OCI-LY7 (cell line): ENCODE measurements around the gene TMEM186. TPM values are rescaled to one million over a fixed set of nuclear protein-coding genes. Genes with fewer than 3 reads are reported as not detected.
"Not testable (repeated sequence)": the region's sequence is repeated elsewhere in the genome, so short reads cannot be mapped to it uniquely, and the experiment has no call there.

ENCODE experiments used
- BruUV-seq: library from RNA; stranded (reverse); fragments of 400-500 nt; replicated peaks from 2 replicates; lab custom pipeline; 2021; lab: Mats Ljungman, UMichigan
- CTCF ChIA-PET: fragments of 300-600 bp; sonication (Branson Sonifier 250); formaldehyde crosslinking; loops from one replicate; lab custom pipeline; 2022; ENCODE audit warnings: antibody characterized with exemption; ENCODE audit not compliant: unreplicated experiment; lab: Charles Lee
- POLR2A ChIA-PET: fragments of 300-600 bp; sonication (Branson Sonifier 250); formaldehyde crosslinking; loops from one replicate; lab custom pipeline; 2022; ENCODE audit warnings: antibody characterized with exemption; lab: Charles Lee
- DNase-seq: peaks from one replicate; pipeline ENCODE4 v3.0.0-alpha.2; 2015; ENCODE audit warnings: low spot score
- H2AFZ ChIP-seq: fragments of 200-600 bp; sonication (generic), shearing (Covaris generic); 2 replicates; pipeline ENCODE4 v1.6.1; 2014; ENCODE audit warnings: mild to moderate bottlenecking, antibody characterized with exemption, low read length, moderate library complexity
- H3K27ac ChIP-seq: fragments of 200-600 bp; sonication (generic); 2 replicates; pipeline ENCODE4 v1.5.1; 2014; ENCODE audit warnings: mixed run types, low read depth, mild to moderate bottlenecking, moderate library complexity, low read length, inconsistent platforms; ENCODE audit not compliant: poor library complexity, severe bottlenecking
- H3K36me3 ChIP-seq: fragments of 200-600 bp; sonication (generic); 2 replicates; pipeline ENCODE4 v1.6.1; 2014; ENCODE audit warnings: mild to moderate bottlenecking, antibody characterized with exemption, low read length, moderate library complexity, mixed read lengths; ENCODE audit not compliant: insufficient read depth
- H3K4me1 ChIP-seq: fragments of 200-600 bp; sonication (generic); 2 replicates; pipeline ENCODE4 v1.5.1; 2014; ENCODE audit warnings: mild to moderate bottlenecking, low read length; ENCODE audit not compliant: insufficient read depth, poor library complexity, severe bottlenecking
- H3K4me2 ChIP-seq: fragments of 200-600 bp; sonication (generic); 2 replicates; pipeline ENCODE4 v1.6.1; 2014; ENCODE audit warnings: mild to moderate bottlenecking, low read length
- H3K4me3 ChIP-seq: fragments of 200-600 bp; sonication (generic); 2 replicates; pipeline ENCODE4 v1.5.1; 2014; ENCODE audit warnings: mild to moderate bottlenecking, low read depth, low read length; ENCODE audit not compliant: poor library complexity, severe bottlenecking
- H3K79me2 ChIP-seq: fragments of 200-600 bp; sonication (generic); 2 replicates; pipeline ENCODE4 v1.6.1; 2016; ENCODE audit warnings: low read depth, mild to moderate bottlenecking, low read length, moderate library complexity, mixed read lengths; ENCODE audit not compliant: insufficient read depth
- H3K9me2 ChIP-seq: fragments of 200-600 bp; sonication (generic); 2 replicates; pipeline ENCODE4 v1.6.1; 2016; ENCODE audit warnings: mild to moderate bottlenecking, low read length, mixed read lengths; ENCODE audit not compliant: insufficient read depth
- H3K9me3 ChIP-seq: fragments of 200-600 bp; sonication (generic); 2 replicates; pipeline ENCODE4 v1.6.1; 2014; ENCODE audit warnings: mild to moderate bottlenecking, mixed run types, low read length, mixed read lengths
- H4K20me1 ChIP-seq: fragments of 200-600 bp; sonication (generic); 2 replicates; pipeline ENCODE4 v1.6.1; 2014; ENCODE audit warnings: mild to moderate bottlenecking, antibody characterized with exemption, low read length, moderate library complexity, mixed read lengths; ENCODE audit not compliant: insufficient read depth
- EZH2phosphoT487 ChIP-seq: fragments of 200-600 bp; sonication (generic); IDR thresholded peaks from 2 replicates; pipeline ENCODE4 v1.6.1; 2018; ENCODE audit warnings: low read depth, borderline replicate concordance, mild to moderate bottlenecking, mixed run types, antibody characterized with exemption, low read length, moderate library complexity, mixed read lengths
- intact Hi-C: fragments of 100-400 bp; cut with micrococcal nuclease; formaldehyde crosslinking; loops from one replicate; pipeline ENCODE4 v1.10.0; 2022; ENCODE audit not compliant: unreplicated experiment
- total RNA-seq, 2 experiments: library from RNA; depleted of rRNA in 1 of 2; stranded (reverse); fragments of >200 nt in 1 of 2; shearing (Covaris generic) in 1 of 2; gene quantifications; 2 replicates each; pipeline ENCODE4 v1.2.3, GENCODE V29; 2014 to 2022
- TF ChIP-seq, protein P1 (sequence below): fragments of 200-600 bp; sonication (generic); conservative IDR thresholded peaks from 2 replicates; pipeline ENCODE4 v1.5.1; 2014; ENCODE audit warnings: mild to moderate bottlenecking, antibody characterized with exemption, low read length, moderate library complexity, mixed read lengths

TMEM186 gene
- total RNA-seq, 2 experiments from 2014 or later = 11.7 to 18.1 TPM

DNA sequence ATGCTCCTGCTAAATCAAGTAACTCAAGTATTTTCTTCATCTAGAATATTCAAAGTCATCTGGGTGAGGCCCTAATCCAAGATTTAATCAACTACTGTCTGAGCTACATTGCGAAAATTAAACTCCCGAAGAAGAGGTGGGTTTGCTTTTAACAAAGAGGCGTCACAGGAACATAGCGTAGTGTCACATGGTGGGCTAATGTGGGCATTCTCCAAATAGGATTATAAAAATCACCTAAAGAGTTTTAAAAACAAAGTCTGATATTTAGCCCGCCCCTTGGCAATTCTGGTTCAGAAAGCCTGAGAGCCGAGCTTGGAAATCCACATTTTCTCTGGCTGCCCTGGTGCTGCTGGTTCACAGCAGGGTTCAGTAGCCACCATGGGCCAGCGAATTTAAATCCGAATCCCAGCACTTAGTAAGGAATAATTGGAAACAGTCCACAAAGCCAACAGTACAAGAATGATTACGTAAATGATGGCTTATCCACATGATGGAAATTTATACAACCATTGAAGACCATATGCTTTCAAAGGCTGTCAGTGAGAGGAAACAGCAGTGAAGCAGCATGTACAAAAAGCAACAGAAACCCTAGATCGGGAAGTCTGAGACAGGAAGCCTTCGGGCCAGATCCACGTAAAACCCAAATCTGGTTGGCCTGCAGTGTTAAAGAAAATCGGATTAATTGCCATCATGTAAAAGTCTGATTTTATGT is 9.0 kb upstream of the TMEM186 start:
- ChIA-PET POLR2A (interaction anchor here (0.6 kb wide), 1 partner anchor 34 kb away, joined by 3 read pairs; no protein-coding TSS in a partner anchor), CTCF (no interaction called here)
- H2AFZ ChIP-seq = no peak overlapping the region
- peaks cover 16% of the 10 kb centered on the region; the same call in 1 of the 2 replicates for H3K79me2 ChIP-seq
- intact Hi-C loops = no loop called here
- H4K20me1 ChIP-seq = no peaks in the 10 kb centered on the region
- H3K27ac ChIP-seq = no peak overlapping the region
- no peaks in the 10 kb centered on the region for H3K9me3 ChIP-seq
- peaks cover 98% of the 10 kb centered on the region for H3K36me3 ChIP-seq
- H3K4me2 ChIP-seq = no peak overlapping the region
- BruUV-seq = TSS peak; percentile 0
- no peak for DNase-seq
- no peaks in the 10 kb centered on the region for H3K4me1 ChIP-seq
- no peaks in the 10 kb centered on the region for H3K9me2 ChIP-seq
- TF ChIP-seq EZH2phosphoT487 = no peak
- no peak overlapping the region for H3K4me3 ChIP-seq

DNA sequence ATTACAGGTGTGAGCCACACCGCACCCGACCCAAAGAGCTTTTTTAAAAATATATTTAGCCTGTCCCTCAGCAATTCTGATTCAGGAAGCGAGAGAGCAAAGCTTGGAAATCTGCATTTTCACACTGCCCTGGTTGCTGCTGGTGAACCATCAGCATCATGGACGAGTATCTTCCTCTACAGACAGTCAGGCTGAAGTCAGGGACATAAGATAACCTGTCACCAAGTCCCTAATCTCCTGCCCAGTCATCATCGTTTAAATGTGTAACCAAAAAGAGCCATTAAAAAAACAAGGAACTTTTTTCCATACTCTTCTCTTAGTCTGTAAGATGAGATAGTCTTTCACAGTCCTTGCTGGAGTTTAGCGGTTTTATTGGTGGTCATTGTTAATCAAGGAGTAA is 6.9 kb upstream of the TMEM186 start:
- intact Hi-C loops = no loop called here
- Histone ChIP-seq H3K27ac (no peak overlapping the region), H4K20me1 (peaks cover 5% of the 10 kb centered on the region; the same call in 1 of the 2 replicates), H2AFZ (no peak overlapping the region), H3K4me3 (no peak overlapping the region), H3K9me3 (no peaks in the 10 kb centered on the region), H3K4me2 (no peak overlapping the region), H3K4me1 (peaks cover 15% of the 10 kb centered on the region), H3K9me2 (no peaks in the 10 kb centered on the region), H3K36me3 (peaks cover 98% of the 10 kb centered on the region), H3K79me2 (peaks cover 37% of the 10 kb centered on the region)
- ChIA-PET CTCF (no interaction called here), POLR2A (interaction anchor here (0.6 kb wide), 2 partner anchors 330 to 393 kb away, joined by 4 to 5 read pairs; no protein-coding TSS in a partner anchor)
- no peak for TF ChIP-seq EZH2phosphoT487
- TF ChIP-seq, protein P1, sequence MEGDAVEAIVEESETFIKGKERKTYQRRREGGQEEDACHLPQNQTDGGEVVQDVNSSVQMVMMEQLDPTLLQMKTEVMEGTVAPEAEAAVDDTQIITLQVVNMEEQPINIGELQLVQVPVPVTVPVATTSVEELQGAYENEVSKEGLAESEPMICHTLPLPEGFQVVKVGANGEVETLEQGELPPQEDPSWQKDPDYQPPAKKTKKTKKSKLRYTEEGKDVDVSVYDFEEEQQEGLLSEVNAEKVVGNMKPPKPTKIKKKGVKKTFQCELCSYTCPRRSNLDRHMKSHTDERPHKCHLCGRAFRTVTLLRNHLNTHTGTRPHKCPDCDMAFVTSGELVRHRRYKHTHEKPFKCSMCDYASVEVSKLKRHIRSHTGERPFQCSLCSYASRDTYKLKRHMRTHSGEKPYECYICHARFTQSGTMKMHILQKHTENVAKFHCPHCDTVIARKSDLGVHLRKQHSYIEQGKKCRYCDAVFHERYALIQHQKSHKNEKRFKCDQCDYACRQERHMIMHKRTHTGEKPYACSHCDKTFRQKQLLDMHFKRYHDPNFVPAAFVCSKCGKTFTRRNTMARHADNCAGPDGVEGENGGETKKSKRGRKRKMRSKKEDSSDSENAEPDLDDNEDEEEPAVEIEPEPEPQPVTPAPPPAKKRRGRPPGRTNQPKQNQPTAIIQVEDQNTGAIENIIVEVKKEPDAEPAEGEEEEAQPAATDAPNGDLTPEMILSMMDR = no peak
- no TSS peak for BruUV-seq
- DNase-seq = no peak

DNA sequence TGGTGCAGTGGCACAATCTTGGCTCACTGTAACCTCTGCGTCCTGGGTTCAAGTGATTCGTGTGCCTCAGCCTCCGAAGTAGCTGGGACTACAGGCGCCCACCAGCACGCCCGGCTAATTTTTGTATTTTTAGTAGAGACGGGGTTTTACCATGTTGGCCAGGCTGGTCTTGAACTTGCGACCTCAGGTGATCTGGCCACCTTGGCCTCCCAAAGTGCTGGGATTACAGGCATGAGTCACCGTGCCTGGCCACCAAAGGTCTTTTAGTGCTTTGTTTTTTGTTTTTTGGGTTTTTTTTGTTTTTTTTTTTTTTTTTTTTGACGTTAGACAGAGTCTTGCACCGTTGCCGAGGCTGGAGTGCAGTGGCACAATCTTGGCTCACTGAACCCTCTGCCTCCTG is 6.3 kb upstream of the TMEM186 start:
- H2AFZ ChIP-seq, H3K4me2 ChIP-seq, H3K9me3 ChIP-seq, DNase-seq, BruUV-seq, intact Hi-C loops, H3K9me2 ChIP-seq, H4K20me1 ChIP-seq, H3K4me3 ChIP-seq, CTCF ChIA-PET, H3K27ac ChIP-seq: not testable (repeated sequence)
- Histone ChIP-seq H3K79me2 (peaks cover 43% of the 10 kb centered on the region), H3K4me1 (peaks cover 21% of the 10 kb centered on the region), H3K36me3 (peaks cover 96% of the 10 kb centered on the region)
- POLR2A ChIA-PET = interaction anchor here (0.6 kb wide), 1 partner anchor 394 kb away, joined by 5 read pairs; no protein-coding TSS in a partner anchor
